Central memory CD8-positive, alpha-beta T cell (primary cell): Measurements from ENCODE around the gene SECISBP2.

Experiments used
- ATAC-seq: fragments of 150-1000 bp; cut with Tn5 transposase; replicated peaks from 2 replicates; pipeline ENCODE4 v1.10.0; 2022; ENCODE audit warnings: mild to moderate bottlenecking, moderate FRiP score, moderate number of reproducible peaks; ENCODE audit not compliant: poor library complexity, severe bottlenecking; ENCODE audit errors: extremely low read depth
- DNase-seq, 2 donors: peaks; one replicate each; pipeline ENCODE4 v3.0.0; 2021; ENCODE audit warnings: low spot score in 2 of 2
- H3K27ac Mint-ChIP-seq: one replicate; pipeline ENCODE4 v1.8.0; 2022; ENCODE audit warnings: low read depth, mild to moderate bottlenecking, moderate library complexity, mixed read lengths
- H3K27me3 Mint-ChIP-seq: one replicate; pipeline ENCODE4 v1.8.0; 2022; ENCODE audit warnings: mixed read lengths
- H3K36me3 Mint-ChIP-seq: one replicate; pipeline ENCODE4 v1.8.0; 2022; ENCODE audit warnings: mild to moderate bottlenecking, moderate library complexity, mixed read lengths; ENCODE audit not compliant: insufficient read depth
- H3K4me1 Mint-ChIP-seq: one replicate; pipeline ENCODE4 v1.8.0; 2022; ENCODE audit warnings: mixed read lengths
- H3K4me3 Mint-ChIP-seq: one replicate; pipeline ENCODE4 v1.8.0; 2022; ENCODE audit warnings: mild to moderate bottlenecking, moderate library complexity, mixed read lengths
- H3K9me3 Mint-ChIP-seq: one replicate; pipeline ENCODE4 v1.8.0; 2022; ENCODE audit warnings: mixed read lengths

The SECISBP2 gene

GRCh38 chr9:89312222-89312571 lies 6.1 kb upstream of the SECISBP2 start:
- ATAC-seq (no peak), DNase-seq (no peak)
- H3K4me3 Mint-ChIP-seq, result peak overlapping the region; percentile 89
- no peaks in the 10 kb centered on the region for H3K9me3 Mint-ChIP-seq
- H3K27me3 Mint-ChIP-seq, result no peaks in the 10 kb centered on the region
- peaks cover 8% of the 10 kb centered on the region for H3K4me1 Mint-ChIP-seq
- peaks cover 14% of the 10 kb centered on the region for H3K36me3 Mint-ChIP-seq
- no peak overlapping the region for H3K27ac Mint-ChIP-seq

- Mint-ChIP-seq H3K27me3 (no peaks in the 10 kb centered on the region), H3K4me3 (no peak overlapping the region), H3K27ac (no peak overlapping the region), H3K4me1 (peaks cover 19% of the 10 kb centered on the region), H3K36me3 (peaks cover 22% of the 10 kb centered on the region), H3K9me3 (no peaks in the 10 kb centered on the region)
- DNase-seq (no peak), ATAC-seq (no peak)
Measured at GRCh38 chr9:89313842-89314241, 4.5 kb upstream of the SECISBP2 start.

GRCh38 chr9:89314955-89315354 lies 3.3 kb upstream of the SECISBP2 start:
- no peak for ATAC-seq
- no peaks in the 10 kb centered on the region for H3K9me3 Mint-ChIP-seq
- DNase-seq, result no peak
- H3K4me1 Mint-ChIP-seq, result peaks cover 31% of the 10 kb centered on the region
- H3K4me3 Mint-ChIP-seq, result no peak overlapping the region
- H3K36me3 Mint-ChIP-seq, result peaks cover 29% of the 10 kb centered on the region
- no peaks in the 10 kb centered on the region for H3K27me3 Mint-ChIP-seq
- no peak overlapping the region for H3K27ac Mint-ChIP-seq

GRCh38 chr9:89315482-89315881 lies 2.8 kb upstream of the SECISBP2 start:
- no peaks in the 10 kb centered on the region for H3K9me3 Mint-ChIP-seq
- no peak for ATAC-seq
- H3K27ac Mint-ChIP-seq, result no peak overlapping the region
- no peaks in the 10 kb centered on the region for H3K27me3 Mint-ChIP-seq
- peaks cover 29% of the 10 kb centered on the region for H3K4me1 Mint-ChIP-seq
- H3K36me3 Mint-ChIP-seq, result peaks cover 31% of the 10 kb centered on the region
- H3K4me3 Mint-ChIP-seq, result no peak overlapping the region
- DNase-seq, result no peak

GRCh38 chr9:89317282-89317681 lies 1.0 kb upstream of the SECISBP2 start:
- Mint-ChIP-seq H3K27me3 (no peaks in the 10 kb centered on the region), H3K27ac (peak overlapping the region; percentile 97), H3K4me1 (peaks cover 31% of the 10 kb centered on the region), H3K4me3 (peak overlapping the region; percentile 85), H3K36me3 (peaks cover 26% of the 10 kb centered on the region), H3K9me3 (no peaks in the 10 kb centered on the region)
- DNase-seq (no peak), ATAC-seq (no peak)

- no peaks in the 10 kb centered on the region for H3K27me3 Mint-ChIP-seq
- peak overlapping the region; percentile 97 for H3K27ac Mint-ChIP-seq
- DNase-seq (no peak), ATAC-seq (no peak)
- peaks cover 28% of the 10 kb centered on the region for H3K36me3 Mint-ChIP-seq
- H3K4me3 Mint-ChIP-seq, result peak overlapping the region; percentile 85
- H3K4me1 Mint-ChIP-seq, result peaks cover 50% of the 10 kb centered on the region
- H3K9me3 Mint-ChIP-seq, result no peaks in the 10 kb centered on the region
Measured at GRCh38 chr9:89319015-89319905, 960 bp downstream of the SECISBP2 start.

- Mint-ChIP-seq H3K27me3 (no peaks in the 10 kb centered on the region), H3K27ac (peak overlapping the region; percentile 69), H3K4me1 (peaks cover 55% of the 10 kb centered on the region), H3K4me3 (no peak overlapping the region), H3K9me3 (no peaks in the 10 kb centered on the region), H3K36me3 (peaks cover 42% of the 10 kb centered on the region)
- DNase-seq, result no peak
- ATAC-seq, result no peak
Measured at GRCh38 chr9:89323390-89323789, 5.1 kb downstream of the SECISBP2 start.

GRCh38 chr9:89325733-89326132 lies 7.4 kb downstream of the SECISBP2 start:
- DNase-seq, result no peak
- Mint-ChIP-seq H3K9me3 (no peaks in the 10 kb centered on the region), H3K27ac (no peak overlapping the region), H3K4me1 (peaks cover 42% of the 10 kb centered on the region), H3K4me3 (no peak overlapping the region), H3K27me3 (no peaks in the 10 kb centered on the region), H3K36me3 (peaks cover 50% of the 10 kb centered on the region)
- ATAC-seq, result no peak

- no peaks in the 10 kb centered on the region for H3K27me3 Mint-ChIP-seq
- H3K4me1 Mint-ChIP-seq, result peaks cover 26% of the 10 kb centered on the region
- H3K27ac Mint-ChIP-seq, result no peak overlapping the region
- no peak overlapping the region for H3K4me3 Mint-ChIP-seq
- ATAC-seq (no peak), DNase-seq (no peak)
- H3K9me3 Mint-ChIP-seq, result no peaks in the 10 kb centered on the region
- H3K36me3 Mint-ChIP-seq, result peaks cover 58% of the 10 kb centered on the region
Measured at GRCh38 chr9:89328064-89328463, 9.8 kb downstream of the SECISBP2 start.

- Mint-ChIP-seq H3K4me1 (peaks cover 9% of the 10 kb centered on the region), H3K27me3 (no peaks in the 10 kb centered on the region), H3K4me3 (no peak overlapping the region), H3K9me3 (no peaks in the 10 kb centered on the region), H3K36me3 (peaks cover 70% of the 10 kb centered on the region), H3K27ac (no peak overlapping the region)
- no peak for DNase-seq
- no peak for ATAC-seq
Measured at GRCh38 chr9:89329917-89330316, 11.6 kb downstream of the SECISBP2 start.

- Mint-ChIP-seq H3K9me3 (no peaks in the 10 kb centered on the region), H3K4me3 (no peak overlapping the region), H3K27ac (no peak overlapping the region), H3K36me3 (peaks cover 70% of the 10 kb centered on the region), H3K27me3 (no peaks in the 10 kb centered on the region), H3K4me1 (peaks cover 3% of the 10 kb centered on the region)
- no peak for ATAC-seq
- no peak for DNase-seq
Measured at GRCh38 chr9:89330513-89330912, 12.2 kb downstream of the SECISBP2 start.

- DNase-seq (no peak), ATAC-seq (no peak)
- Mint-ChIP-seq H3K4me1 (peaks cover 17% of the 10 kb centered on the region), H3K27ac (no peak overlapping the region), H3K36me3 (peaks cover 75% of the 10 kb centered on the region), H3K9me3 (no peaks in the 10 kb centered on the region), H3K4me3 (no peak overlapping the region), H3K27me3 (no peaks in the 10 kb centered on the region)
Measured at GRCh38 chr9:89339807-89340206, 21.5 kb downstream of the SECISBP2 start.

- no peaks in the 10 kb centered on the region for H3K9me3 Mint-ChIP-seq
- H3K4me1 Mint-ChIP-seq, result peaks cover 21% of the 10 kb centered on the region
- H3K36me3 Mint-ChIP-seq, result peaks cover 79% of the 10 kb centered on the region
- ATAC-seq (no peak), DNase-seq (no peak)
- no peaks in the 10 kb centered on the region for H3K27me3 Mint-ChIP-seq
- H3K27ac Mint-ChIP-seq, result no peak overlapping the region
- H3K4me3 Mint-ChIP-seq, result no peak overlapping the region
Measured at GRCh38 chr9:89340332-89340731, 22.0 kb downstream of the SECISBP2 start.
